NCI-H82 treated with DMSO at 0.1 percent for 48 hours (cell line): ENCODE measurements around the gene DDX47.
"Not testable (repeated sequence)": the region's sequence is repeated elsewhere in the genome, so short reads cannot be mapped to it uniquely, and the experiment has no call there.

Experiments used
- DNase-seq: peaks from one replicate; lab custom pipeline; 2025; ENCODE audit not compliant: unreplicated experiment; lab: John Stamatoyannopoulos, UW

DDX47 gene

GRCh38 chr12:12870465-12870864 lies 57.3 kb downstream of the DDX47 start:
- DNase-seq: no peak

- no peak for DNase-seq
These were observed 58.5 kb downstream of the DDX47 start for GRCh38 chr12:12871587-12872138.

- no peak for DNase-seq
These were observed 59.2 kb downstream of the DDX47 start for GRCh38 chr12:12872139-12872933.

GRCh38 chr12:12872934-12873275 lies 59.8 kb downstream of the DDX47 start:
- DNase-seq: no peak

- DNase-seq: no peak
These were observed 60.9 kb downstream of the DDX47 start for GRCh38 chr12:12874029-12874428.

GRCh38 chr12:12875301-12875700 lies 62.2 kb downstream of the DDX47 start:
- DNase-seq: not testable (repeated sequence)

GRCh38 chr12:12877153-12877768 lies 64.1 kb downstream of the DDX47 start:
- no peak for DNase-seq

GRCh38 chr12:12877781-12878455 lies 64.8 kb downstream of the DDX47 start:
- DNase-seq: no peak
